HG02943 (cell line): Measurements from ENCODE around the gene TMEM200A.

Experiments used
- ATAC-seq: cut with Tn5 transposase; IDR thresholded peaks from one replicate; pipeline ENCODE4 v1.9.1; 2021; ENCODE audit warnings: mild to moderate bottlenecking, low read depth, moderate library complexity; ENCODE audit not compliant: unreplicated experiment

Gene TMEM200A

DNA sequence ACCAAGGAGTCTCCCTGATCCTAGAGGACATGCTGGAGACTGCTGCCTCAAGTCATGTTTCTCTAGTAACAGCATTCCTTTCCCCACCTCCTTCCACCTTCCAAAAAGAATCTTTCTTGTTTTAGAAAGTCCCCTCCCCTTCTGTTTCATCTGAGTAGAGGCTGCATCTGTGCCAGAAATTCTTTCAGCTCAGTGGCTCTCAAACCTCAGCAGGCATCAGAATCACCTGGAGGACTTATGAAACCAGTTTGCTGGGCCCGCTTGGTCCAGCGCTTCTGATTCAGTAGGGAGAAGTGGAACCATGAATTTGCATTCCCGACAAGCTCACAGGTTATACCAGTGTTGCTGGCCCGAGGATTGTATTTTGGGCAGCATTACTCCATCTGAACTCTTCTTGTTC lies 55.1 kb downstream of the TMEM200A start:
- ATAC-seq: no peak

DNA sequence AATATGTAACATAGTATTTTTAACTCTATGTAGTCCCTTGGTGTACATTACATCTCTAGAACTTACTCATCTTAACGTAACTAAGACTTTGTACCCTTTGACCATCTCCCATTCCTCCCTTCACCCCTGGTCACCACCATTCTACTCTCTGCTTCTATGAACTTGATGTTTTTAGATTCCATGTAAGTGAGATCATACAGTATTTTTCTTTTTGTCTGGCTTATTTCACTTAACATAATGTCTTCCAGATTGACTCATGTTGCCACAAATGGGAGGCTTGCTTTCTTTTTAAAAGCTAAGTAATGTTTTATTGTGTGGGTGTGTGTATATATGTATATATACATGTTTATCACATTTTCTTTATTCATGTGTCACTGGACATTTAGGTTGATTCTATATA lies 55.8 kb downstream of the TMEM200A start:
- ATAC-seq: no peak

DNA sequence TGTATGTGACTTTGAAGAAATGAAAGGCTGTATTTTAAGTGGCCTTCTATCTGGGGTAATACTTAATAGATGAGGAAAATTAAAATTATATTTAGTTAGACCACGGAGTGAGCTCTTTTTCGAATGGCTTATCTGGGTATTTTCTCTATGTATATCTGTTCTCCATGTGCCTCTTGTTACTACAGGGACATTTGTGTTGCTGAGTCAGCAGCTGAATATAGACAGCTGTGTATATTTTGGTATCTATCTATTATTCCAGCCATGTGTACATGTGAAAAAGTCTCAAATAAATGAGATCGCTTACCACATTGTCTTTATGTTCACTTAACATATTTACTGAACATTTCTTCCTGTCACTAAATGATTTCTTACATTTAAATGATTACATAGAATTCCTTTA lies 57.2 kb downstream of the TMEM200A start:
- ATAC-seq: no peak

DNA sequence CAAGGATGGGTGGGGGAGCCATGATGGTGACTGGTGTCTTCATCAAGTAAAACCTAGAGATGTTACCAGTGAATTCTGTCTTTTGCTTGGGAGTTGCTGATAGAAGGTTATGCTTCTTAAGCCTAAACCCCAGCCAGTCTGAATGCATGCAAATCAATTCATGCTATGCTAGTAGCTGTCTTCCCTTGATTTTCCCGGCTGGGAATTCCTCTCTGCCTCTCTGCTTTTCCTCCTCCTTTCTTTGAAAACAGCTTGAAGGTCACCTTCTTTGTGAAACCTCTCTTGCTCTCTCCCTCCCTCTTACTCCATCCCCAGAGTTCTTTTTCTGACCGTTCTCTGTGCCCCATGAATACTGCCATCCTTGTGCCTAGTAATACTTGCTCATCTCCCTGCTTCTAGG lies 58.9 kb downstream of the TMEM200A start:
- ATAC-seq: no peak

DNA sequence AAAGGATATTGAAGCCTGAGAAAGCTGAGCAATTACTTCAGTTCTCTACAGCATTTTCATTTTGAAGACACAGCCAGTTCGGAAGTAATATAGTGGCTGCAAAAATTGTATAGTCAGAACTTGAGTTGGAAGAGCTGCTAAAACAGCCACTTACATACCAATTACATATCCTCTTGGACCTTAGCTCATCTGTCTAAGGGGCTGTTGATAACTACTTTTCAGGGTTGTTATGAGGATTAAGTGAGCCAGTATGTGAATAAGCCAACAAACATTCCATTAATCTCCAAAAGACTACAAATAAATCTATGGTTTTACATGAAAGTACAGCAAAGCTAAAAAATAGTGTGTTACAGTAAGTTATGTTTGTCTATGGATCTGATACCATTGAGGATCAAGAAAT lies 59.7 kb downstream of the TMEM200A start:
- ATAC-seq: no peak

DNA sequence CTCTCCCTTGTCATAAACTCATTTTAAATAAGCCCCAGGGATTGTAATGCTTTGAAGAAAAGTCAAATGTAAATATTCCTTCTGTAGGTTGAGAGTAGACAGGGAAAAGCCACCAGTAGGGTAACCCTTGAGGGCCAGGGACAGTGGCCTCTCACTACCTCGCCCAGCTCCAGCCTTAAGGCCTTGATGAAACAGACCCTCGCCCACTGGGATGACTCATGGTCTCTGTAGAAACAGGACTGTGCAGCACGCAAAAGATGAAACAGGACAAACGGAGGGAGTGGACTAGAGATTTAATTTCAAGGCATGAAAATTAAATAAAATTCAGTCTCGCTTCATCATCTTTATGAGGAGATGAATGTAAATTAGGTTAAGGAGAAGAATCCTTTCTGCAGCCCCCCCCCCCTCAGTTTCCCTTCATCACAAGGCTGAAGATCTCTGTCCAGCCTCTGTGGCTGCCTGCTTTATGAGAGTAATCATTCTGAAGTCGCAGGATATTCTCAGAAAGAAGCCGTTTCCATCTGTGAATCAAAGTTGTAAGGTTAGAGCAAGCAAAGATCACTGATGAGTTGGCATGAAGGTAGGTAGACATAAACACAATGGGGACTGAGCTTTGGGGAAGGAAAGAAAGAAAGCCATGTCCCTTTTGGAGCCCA lies 60.4 kb downstream of the TMEM200A start:
- no peak for ATAC-seq

DNA sequence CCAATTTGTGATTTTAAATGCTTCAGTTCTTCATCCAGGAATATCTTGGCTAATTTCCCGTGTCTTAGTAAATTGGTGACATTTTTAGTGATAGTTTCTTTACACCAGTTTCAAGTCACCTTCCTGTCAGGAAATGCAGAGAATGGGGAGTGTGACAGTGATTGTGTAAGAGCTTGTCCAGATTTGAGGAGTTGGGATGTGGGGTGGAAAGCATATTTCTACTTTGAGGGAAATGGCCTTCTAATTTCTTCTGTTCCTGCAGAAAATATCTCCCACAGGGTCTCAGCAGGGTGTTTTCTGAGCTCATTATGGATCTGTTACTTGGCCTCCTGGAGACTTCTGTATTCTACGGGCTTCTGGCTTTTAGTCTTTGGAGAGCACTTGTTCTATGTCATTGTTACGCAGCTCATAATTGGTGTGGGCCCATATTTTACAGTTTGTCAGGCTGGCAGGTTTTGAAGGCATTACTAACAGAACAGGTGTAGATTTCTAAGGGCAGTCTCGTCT lies 65.6 kb downstream of the TMEM200A start:
- ATAC-seq: no peak

DNA sequence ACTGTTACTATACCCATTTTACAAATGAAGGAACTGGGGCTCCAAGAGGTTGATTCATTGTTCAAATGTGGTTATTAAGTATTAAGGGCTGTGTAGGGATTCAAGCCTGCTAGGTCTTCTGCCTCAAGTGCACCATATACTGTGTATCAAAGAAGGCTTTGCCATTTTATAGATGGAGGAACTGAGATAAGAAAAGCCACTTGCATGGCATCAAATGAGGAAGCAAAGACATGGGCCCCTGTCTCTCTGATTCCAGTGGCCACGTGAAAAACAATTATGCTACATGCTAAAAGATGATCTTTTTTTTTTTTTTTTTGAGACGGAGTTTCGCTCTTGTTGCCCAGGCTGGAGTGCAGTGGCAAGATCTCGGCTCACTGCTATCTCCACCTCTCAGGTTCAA lies 67.0 kb downstream of the TMEM200A start:
- no peak for ATAC-seq

DNA sequence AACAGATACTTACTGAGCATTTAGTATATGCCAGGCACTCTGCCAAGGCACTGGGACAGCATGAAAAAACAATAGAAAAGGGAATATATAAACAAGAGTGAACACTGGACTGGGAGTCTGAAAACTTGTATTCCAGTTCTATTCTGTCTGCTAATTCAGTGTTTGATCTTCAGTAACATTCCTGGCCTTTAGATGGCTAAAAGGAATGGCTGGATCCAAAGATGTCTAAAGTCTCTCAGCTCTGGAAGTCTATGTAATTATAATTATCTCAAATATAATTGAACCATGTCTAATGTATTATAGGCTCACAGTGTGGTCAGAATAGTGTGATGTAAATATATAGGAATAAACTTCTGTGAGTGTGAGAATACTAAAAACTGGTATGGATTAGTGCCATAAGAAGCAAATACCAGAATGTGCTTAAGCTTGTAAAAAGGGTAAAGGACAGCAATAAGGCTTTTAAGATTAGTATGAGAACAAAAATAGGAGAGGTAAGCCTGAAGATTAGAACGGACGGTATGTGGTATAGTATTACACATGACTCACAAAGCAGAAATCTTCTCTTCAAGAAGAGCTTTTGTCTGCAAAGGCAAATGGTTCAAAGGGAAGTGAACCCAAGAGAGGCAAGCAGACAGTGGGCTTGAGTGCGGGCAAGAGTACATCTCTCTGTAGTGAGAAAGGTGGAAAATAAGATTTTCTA lies 68.5 kb downstream of the TMEM200A start:
- no peak for ATAC-seq

DNA sequence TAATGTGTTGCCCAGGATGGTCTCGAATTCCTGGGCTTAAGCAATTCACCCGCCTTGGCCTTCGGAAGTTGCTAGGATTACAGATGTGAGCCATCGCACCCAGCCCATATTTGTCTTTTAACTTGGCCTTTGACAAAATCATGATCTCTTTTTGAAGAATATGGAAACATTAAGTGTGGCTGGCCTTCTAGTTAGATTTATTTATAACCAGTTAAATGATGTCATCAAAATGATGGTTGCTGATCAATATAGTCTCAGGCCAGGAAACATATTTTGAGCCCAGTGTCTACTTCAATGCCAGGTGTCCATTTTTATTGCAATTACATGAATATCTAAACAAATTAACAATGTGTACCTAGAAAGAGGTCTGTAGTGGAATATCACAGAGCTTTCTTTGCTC lies 69.4 kb downstream of the TMEM200A start:
- no peak for ATAC-seq

DNA sequence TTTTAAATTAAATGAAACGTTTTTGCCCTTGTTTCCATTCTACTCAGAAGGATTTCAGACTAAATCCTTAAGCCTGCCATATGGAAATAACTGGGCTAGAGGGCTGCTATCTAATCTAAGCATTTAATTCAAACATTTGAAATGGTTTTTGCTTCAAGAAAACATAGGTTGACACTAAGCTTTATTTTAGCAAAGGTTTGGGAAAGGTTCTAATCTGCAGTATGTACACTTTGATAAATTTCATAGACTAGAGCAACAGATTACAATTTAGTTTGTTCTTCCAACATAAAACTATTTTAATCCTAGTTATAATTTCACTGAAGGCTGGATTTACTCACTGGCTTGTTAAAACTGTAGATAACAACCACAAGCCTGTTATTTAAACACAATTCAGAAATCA lies 72.1 kb downstream of the TMEM200A start:
- ATAC-seq: no peak

DNA sequence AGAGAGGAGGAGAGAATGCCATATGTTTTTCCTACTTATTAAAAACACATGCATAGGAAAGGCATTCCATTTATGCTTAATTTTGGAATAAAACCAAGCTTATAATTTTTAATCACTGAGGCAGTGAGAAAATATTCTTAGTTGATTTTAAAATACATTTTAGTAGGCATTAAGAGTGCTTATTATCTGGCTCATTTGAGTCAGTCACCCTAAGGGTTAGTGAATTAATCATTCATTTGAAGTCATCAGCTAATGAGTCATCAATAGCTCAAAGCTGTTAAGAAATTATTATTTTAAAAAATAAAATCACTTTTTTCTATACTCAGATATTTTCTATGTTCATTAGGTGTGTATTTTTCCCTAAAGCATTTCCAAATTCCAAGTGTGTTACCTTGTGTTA lies 81.6 kb downstream of the TMEM200A start:
- no peak for ATAC-seq

DNA sequence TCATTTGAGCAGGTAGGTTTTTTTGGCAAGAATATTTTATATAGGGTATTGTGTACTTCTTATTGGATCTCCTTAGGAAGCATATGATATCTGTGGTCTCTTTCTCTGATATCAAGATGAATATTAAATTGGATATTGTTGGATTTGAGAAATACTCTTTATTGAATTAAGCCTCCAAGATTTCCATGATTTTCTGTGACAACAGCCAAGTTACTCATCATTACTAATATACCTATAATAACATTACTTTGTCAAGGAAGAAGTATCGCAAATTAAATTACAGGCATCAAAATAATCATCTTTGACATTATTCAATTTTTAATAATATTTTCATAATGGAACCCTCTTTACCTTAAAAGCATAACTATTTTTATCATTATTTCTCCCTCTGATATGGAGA lies 86.5 kb downstream of the TMEM200A start:
- no peak for ATAC-seq

DNA sequence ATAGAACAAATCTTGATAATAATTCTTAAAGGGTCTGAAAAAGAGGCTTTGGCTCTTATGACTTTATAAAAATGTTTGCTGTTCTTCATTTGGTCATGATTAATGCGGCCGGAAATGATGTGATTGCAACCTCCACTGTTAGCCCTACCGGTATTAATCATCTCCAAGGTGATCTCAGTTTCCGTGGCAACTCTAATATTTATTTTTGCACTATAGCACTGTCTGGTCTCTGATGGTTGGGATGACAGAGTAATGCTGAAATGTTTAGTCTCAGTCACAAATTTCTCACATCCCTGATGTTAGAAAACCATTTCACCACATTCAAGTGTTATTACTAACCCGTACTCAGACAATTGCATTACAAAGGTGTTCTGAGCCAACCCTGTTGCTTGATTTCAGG lies 87.4 kb downstream of the TMEM200A start:
- no peak for ATAC-seq

DNA sequence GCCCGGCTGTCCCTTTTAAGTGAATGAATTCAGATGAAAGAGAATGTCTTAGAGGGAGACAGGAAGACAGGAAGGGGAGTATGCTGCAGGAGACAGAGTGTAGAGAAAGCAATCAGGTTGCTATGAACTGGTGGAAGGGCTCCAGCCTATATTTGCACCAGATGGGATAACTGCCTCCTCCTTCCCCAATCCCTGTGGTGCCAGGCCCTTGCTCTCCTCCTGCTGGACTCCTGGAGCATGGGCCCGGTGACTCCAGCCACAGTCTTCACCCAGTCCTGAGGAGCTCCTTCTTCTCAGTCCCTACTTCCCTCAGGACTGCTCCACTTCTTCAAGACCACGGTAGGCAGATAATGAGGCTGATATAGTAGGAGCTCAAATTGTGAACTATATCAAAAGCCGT lies 91.8 kb downstream of the TMEM200A start:
- no peak for ATAC-seq

DNA sequence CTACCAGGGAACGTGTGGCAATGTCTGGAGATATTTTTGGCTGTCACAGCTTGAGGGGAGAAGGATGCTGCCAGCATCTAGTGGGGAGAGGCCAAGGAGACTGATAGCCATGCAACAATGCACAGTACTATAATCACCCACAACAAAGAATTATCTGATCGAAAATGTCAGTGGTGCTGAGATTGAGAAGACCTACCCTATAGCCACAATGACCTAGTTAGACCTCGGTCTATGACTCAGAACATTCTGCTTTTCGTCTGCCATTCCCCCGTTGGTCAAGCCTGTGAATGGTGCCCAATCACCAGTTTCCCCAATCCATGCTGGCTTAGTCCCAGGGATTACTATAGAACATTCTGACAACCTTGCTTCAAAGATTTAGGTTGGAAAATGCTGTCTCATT lies 93.5 kb downstream of the TMEM200A start:
- ATAC-seq: no peak

DNA sequence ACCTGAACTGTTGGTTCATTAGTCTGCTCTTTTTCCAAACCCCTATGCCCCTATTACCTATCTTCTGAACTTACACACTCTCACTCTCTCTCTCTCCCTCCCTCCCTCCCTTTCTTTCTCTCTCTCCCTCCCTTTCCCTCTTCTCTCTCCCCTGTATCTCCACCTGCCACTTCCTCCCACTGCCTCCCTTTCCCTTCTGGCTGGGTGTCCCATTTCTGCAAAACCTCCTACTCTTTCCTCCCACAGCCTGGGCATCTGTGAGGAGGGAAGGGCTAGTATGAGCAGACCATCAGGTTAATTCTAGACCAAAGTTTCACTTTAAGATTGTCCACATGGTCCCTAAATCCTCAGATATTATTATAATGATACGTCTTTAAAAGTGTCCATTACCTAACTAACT lies 95.1 kb downstream of the TMEM200A start:
- no peak for ATAC-seq

DNA sequence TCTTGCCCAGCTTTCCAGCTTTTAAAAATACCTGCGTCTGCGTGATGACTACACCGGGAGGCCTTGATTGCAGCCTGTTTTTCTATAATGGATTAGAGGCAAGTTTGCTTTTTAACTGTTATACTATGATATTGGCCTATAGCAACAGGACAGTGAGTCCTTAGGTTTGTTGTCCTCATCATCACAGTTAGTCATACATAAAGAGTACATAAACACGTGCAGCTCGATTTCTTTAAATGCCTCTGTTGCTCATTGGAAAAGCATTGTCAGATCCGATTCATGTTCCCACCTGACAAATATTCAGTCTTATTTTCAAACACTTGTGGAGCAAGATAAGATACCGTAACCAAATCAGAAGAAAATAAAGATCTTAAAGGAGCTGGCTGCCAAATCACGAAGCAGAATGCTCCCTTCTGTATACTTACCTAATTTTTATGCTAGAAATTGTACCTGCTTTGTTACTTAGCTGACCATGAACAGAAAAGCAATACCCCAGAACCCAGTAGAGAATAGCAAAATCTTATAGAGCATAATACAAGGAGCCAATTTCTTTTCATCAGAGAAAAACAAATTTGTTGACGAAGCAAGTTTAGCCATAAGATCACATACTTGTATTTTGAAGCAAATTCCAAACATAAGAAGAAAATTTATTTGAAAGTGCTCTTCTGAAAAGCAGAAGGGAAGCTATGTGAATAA lies 100.4 kb downstream of the TMEM200A start:
- no peak for ATAC-seq

DNA sequence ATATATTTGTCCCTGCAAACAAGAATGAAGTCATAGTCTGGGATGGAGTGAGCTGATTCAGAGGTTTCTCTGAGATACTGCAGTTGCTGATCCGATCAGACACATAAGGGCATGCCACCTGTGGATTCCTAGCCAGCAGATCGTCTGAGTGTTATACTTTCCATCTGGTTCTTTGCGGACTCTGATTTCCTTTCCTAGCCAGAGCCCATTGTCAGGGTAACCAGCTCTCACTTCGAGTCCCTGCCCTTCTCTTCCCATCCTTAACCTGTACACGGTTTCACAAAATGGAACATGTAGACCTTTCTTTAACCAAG lies 100.9 kb downstream of the TMEM200A start:
- ATAC-seq: no peak

DNA sequence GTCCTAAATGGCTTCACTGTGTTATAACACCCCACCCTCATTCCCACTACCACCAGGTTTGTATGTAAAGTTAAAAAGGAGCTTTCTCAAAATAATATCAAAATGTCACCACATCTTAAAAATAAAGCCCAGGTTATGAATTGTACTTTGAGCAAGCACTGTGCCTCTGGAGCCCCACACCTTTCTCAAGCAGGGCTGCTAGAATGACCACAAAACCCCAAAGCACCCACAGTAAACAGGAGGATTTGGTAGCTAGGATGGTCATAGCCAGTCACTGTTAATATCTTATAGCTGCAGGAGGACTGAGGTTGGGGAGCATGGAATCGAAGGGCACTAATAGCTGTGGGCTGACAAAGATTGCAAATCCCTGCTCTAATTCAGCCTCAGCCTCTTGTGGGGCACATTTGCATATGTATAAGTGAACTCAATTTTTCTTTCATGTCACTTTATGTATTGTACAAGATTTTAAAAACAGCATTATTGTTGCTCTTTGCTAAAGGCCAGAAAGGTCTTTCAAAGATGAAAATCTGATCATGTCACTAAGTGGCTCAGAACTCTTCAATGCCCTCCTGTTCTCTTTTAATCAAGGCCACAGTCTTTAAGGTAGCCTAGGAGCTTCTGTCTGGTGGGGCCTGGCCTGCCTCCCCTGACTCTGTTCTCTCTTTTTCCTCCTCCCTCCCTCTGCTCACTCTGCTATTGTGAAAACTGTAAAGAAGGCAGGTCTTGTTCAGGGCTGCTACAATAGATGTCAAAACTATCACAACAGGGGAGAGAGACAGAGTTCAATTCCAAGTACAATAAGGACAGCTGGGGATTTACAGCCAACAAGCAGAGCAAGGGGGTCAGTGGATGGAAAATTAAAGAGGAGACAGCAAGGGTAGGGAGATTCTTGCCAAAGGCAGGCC lies 101.6 kb downstream of the TMEM200A start:
- ATAC-seq: no peak

DNA sequence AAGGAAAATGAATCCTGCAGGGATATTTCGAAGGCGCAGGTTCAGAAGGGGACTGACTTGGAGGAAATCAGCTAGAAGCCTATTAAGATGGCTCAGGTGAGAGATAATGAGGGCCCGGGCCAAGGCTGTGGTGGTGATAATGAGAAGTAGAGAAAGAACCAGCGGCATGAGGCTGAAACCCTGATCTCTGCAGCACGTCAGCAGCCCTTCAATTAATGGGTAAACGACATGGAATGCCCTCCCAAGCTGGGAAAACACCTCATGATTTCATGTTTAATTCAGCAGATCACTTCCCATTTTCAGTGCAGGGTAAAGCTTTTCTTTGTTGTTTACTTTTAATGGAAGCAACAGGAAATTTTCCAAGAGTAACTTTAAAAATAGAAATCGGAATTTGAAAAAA lies 104.9 kb downstream of the TMEM200A start:
- ATAC-seq: no peak
